ENCODE results near the gene ZXDC.

The ZXDC gene

DNA sequence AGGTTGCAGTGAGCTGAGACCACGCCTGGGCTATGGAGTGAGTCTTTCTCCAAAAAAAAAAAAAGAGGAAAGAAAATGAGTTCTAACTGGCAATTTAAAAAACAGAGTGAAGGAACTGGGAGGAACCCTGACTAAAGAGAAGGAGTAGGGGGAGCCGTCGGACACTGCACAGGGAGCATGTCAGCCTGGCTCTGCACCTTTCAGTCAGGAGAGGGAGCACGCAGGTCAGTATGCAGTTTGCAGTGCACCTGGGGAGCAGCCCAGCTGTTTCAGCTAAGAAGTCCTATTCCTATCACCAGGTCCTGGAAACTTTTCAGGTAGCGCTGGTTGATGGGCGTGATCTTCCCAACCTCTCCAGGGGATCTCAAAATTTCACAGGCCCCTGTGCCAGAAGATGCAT lies 14.9 kb upstream of the ZXDC start:
- no peak for DNase-seq (ENCODE audit: low read depth)

DNA sequence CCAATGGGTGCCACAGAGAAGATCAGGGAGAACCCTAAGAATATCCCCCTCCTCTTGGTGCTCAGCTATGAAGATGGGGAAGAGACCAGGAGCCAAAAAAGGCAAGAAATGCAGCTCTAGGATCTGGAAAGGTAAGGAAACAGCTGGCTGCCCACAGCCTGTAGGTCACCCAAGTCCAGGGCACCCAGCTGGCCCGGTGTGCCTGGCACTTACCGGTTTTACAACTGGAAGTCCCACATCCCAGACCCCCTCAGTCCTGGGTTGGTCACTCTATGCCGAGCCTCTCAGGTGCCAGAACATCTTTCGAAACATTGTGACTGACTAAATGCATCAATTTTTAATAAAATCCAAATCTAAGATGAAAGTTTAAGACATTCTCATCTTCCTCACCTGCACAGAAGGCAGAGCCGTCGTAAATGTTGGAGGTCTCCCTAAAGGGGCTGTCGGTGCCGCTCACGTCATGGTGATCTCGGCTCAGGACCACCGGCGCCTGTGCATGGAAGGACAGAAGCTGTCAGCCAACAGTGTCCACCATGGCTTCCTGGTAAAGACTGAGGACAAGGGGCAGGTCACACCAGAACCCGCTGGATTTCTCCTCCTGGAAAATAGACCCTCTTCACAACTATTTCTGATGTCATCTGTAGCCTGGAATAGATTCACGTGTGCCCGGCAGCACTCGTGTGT lies 13.3 kb upstream of the ZXDC start:
- no peak for DNase-seq (ENCODE audit: low read depth)

DNA sequence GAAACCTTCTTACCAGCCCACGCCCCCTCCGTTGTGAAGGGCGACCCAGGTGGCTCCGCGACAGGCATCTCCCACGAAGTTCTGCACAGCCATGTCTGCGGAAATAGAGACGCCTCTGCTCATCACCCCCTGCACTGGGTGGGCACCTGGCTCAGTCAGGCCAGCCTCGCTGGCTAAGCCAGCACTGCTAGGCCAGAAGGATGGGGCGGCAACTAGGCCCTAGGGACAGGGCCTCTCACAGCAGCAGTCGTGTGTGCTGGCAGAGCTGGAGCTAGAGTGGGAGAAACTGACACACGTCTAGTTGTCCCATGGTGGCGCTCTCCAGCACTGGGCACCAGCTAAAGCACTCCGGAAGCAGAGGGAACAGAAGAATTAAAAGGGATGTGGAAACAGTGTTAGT lies 12.5 kb upstream of the ZXDC start:
- no peak for DNase-seq (ENCODE audit: low read depth)

DNA sequence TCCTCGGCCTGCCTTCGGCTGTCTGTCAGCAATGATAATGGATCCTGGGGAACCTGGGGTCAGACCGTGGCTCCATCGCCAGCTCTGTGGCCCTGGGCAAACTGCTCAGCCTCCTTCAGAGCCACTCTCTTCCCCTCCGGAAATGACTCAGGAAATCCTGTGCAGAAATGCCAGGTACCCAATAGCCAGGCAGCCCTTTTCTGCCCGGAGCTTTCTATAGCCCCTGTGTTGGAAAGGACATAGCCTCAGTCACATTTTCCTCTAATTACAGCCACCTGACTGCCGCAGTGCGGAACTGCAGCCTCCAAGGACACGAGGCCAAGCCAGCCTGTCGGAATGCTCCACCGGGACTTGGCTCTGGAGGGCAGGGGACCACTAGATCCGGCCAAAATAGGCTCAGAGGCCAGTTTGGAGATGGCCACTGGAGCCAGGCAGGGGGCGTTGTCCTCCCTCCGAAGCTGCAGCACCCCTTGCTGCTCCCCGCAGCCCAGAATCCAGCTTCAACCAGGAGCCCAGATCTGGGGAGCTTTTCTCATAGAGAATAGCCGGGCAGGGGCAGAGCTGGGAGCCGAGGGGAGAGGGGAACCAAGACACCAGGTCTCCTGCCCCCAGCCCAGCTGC lies 11.6 kb upstream of the ZXDC start:
- DNase-seq (ENCODE audit: low read depth), result no peak

DNA sequence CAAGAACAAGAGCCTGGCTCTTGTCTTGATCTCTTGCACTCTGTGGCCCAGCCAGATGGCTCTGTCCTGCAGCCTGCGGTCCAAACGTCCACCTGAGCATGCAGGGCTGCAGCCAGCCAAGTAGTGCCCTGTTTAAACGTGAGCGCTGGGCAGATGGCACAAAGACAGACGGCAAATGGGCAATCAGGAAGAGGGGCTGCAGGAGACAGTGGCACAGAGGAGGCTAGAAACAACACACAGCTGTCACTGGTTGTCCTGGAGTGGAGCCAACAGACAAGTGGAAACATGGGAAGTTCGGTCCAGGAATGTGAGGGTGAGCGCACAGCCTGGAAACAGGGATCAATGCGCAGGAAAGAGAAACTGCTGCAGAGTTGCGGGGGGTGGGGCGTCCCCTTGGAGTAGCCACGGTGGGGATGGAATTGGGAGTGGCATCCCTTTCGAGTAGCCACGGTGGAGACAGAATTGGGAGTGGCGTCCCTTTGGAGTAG lies 10.7 kb upstream of the ZXDC start:
- DNase-seq (ENCODE audit: low read depth), result no peak

DNA sequence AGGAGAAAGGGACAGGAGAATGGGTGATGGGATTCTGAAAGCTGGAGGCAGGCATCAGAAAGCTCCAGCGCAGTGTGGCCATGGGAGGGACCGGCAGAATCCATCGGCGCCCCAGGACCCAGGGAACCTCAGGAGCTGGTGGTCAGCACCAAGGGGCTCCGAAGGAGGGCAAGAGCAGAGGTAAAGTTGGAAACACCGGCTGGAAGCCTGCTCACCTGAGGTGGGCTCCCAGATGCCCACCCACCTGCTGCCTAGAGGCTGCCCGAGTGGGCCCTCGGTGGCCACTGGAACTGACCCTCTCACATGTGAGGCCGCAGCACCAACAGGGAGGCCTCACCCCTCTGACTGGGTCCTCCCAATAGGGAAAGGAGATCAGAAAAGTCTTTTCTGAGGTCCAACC lies 10.3 kb upstream of the ZXDC start:
- no peak for DNase-seq (ENCODE audit: low read depth)

DNA sequence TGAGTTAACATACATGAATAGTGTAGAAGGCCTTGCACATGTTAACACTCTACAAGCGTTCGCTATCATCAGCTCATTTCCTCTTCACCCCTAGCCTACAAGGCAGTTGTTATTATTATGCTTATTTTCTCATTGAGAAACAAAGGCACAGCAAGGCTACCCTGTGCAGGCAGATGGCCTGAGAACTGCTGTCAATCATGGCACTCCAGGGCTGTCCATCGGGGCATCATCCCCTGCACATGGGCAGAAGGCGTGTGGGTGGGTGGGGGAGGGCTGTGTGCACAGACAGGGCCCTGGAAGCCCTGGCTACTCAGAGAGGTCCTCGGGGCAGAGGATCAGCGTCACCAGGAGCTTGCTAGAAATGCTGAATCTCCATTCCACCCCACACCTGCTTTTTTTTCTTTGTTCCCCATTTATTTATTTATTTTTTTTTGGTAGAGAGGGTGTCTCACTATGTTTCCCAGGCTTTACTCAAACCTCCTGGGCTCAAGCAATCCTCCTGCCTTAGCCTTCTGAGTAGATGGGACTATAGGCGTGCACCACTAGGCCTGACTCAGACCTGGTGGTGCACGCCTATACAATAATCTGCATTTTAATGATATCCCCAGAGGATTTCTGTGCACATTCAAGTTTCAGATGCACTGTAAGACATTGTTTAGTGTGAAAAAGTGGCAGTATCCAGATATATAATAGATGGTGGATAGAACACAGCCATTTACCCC lies 9.6 kb upstream of the ZXDC start:
- no peak for DNase-seq (ENCODE audit: low read depth)

DNA sequence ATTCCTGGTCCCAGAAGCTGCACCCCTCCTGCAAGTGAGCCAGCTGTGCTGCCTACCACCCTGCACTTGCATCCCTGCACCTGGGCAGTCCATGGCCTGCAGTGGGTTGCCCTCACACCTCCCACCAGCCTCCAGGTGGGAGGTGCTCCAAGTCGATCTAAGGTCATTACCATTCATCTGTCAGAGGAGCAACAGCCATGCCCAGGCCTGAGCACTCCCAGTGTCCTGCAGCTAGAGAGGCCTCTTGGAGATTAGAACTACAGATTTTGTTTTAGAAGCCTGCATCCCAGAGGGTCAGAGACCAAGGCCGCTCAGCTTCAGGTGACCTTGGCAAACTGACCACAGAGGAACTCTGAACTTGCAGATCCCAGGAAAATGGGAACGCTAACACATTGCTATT lies 9.0 kb upstream of the ZXDC start:
- DNase-seq (ENCODE audit: low read depth), result no peak

DNA sequence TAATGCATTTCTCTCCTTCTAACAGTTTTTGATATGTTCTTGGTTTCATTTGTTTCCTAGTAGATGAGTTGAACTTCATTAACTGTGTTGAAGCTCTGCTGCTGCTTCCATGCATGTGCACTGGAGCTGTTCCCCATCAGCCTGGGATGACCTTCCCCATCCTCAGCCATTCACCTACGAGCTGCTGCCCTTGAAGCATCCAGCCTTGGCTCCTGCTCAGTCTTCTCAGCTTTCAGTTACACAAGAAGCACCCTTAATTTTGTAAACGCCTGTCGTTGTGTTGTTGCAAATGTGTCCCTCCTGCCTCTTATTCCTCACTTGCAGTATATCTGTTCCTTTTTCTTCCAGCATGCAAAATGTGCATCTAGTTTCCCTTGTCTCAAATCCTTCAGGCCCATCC lies 8.5 kb upstream of the ZXDC start:
- DNase-seq (ENCODE audit: low read depth), result no peak

DNA sequence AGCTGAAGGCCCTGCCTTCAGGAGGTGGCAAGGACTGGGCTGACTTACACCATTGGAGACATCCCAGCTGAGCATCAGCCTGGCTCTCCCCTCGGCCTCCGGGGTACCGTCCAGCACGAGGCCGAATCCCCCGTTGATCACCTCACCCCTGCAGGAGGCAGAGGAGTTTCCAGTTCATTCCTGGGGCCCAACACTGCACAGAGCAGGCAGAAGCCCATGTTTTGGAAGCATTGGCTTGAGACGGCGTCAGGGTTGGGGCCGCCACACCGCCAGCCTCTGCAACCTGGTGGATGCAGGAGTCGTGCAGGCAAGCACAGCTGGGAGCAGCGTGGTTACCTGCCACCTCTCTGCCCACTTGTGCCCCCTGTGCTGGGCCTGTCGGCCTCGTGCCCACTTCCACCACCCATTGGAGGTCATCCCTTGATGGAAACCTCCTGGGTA lies 7.7 kb upstream of the ZXDC start:
- DNase-seq (ENCODE audit: low read depth), result no peak

DNA sequence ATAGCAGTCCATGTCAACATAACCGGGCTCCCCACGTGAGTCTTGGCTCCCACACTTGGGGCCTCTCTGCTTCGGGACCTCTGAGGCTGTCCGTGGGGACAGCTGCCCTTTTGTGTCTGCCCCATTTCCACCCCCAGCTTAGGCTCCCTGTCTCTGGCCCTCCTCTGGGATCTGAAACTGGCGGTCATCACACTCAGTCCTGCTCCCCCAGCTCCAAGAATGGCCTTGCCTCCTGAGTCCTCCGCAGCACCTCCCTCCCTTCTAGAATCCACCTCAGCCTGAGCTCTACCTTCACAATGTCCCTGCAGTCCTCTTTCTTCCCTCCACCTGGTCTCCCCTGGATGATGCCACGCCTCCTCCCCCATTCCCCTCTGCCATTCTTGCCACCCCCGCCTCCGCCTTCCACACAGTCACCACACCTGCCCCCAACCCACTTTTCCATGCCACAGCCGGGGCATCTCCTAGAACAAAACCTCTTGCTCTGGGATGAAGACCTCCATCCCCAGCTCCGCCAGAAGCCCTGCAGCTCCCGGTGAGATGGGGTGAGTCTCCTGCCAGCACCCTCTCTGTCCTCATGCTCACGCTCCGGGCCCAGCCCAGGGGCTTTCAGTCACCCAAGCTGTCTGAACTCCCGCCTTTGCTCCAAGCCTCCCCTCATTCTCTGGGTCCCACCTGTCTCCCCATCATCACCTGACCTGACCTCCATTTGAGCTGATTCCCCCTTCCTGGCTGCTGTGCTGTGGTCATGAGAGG lies 7.0 kb upstream of the ZXDC start:
- DNase-seq (ENCODE audit: low read depth), result no peak

DNA sequence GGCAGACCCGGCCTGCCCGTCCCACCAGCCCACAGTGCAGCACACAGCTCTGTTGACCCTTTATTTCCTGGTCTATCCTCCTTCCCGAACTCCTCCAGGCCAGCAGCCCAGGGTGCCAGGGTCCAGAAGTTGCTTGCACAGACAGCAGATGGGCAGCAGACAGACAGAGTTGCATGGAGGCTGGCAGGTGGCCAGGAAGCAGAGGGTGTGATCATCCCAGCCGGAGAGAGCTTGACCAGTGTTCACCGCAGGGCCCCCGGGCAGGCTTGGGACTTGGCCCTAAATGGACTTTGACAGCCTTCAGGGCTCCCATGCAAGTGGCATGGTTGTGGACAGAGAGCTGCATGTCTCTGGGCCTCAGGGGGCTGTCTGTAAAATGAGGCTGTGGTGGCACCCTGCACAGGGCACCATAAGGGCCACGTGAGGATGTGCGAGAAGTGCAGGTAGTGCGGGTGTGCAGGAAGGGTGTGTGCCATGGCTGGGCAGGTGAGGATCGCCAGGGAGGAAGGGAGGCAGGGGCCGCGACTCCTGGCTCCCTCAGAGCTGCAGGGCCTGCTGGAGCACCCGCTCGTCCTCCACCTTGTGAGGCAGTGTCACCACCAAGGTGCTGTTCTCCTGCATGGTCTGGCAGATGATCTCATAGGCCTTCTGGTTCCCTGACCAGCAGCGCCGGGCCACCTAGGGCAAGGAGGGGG lies 6.3 kb upstream of the ZXDC start:
- DNase-seq (ENCODE audit: low read depth), result no peak

DNA sequence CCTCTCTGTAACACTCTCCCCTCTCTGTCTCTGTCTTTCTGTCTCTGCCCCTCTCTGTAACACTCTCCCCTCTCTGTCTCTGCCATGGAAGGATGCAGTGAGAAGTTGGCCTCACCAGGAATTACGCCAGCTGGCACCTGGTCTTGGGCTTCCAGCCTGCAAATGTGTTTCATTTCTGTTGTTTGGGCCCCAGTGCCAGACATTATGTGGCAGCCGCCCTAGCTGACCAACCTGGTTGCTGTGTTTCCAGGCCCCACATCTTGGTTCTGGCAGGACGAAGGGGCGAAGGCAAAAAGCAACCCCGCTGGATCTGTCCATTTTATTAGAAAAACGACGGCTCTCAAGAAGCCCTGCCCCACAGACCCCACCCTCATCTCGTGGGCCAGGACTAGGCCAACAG lies 5.2 kb upstream of the ZXDC start:
- no peak for DNase-seq (ENCODE audit: low read depth)

DNA sequence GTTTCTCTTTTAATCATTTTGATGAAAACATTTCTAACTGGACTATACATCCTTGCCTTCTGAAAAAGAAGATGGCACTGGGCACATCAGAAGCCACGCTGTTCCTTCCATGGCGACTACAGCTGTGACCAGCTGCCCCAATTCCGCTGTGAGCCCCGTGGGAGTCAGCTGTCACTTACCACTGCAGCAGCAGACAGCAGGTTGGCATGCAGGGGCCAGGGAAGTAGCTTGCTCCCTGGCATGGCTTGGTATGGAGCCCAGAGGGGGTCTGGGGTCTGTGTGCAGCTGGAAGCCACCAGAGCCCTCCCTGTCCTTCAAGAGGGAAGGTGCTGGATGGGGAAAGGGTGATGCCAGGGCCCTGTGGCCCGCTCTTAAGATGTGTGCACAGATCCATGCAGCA lies 4.5 kb upstream of the ZXDC start:
- DNase-seq (ENCODE audit: low read depth), result no peak

DNA sequence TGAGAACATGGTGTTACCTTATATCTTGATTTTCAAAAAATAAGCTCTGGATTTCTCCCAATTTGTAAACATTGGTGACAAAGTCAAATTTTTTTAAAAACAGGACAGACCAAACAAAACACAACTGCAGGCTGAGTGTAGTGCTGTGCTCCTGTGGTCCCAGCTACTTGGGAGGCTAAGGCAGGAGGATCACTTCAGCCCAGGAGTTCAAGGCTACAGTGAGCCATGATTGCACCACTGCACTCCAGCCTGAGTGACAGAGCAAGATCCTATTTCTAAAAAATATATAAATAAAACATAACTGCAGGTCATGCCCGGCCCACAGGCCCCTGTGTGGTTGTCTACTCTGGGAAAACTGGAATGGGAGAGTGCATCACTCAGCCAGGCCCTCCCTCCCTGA lies 4.0 kb upstream of the ZXDC start:
- no peak for DNase-seq (ENCODE audit: low read depth)

DNA sequence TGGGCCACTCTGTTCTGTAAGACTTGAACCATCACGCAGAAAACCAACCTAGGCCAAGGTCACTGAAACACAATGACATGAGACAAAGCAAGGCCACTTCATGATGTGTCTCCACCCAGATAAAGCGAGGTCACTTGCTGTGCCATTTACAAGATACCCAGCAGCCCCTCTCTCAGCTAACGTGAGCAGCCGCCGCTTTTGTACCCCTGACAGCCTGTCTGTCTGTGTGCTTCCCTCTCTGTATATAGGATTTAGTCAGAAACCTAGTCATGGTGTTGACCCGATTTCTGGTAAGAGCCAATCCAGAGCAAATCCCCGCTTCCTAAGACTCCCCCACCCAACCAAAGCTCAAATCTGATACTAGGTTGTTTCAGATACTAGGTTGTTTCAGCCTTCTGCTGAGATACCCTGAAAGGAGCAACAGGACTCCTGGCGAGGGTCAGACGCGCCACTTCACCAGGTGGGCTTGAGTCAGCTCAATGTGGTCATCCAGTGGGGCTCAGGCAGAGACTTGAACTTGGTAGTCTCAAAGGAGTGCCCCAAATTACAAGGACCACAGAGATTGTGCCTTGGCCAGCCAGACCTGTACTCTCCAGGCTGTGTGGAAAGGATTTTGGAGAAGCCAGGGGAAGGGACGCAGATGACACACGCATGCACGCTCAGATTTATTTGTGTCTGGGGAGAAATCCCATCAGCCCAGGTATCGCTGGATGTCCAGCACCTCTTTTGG lies 3.1 kb upstream of the ZXDC start:
- no peak for DNase-seq (ENCODE audit: low read depth)

DNA sequence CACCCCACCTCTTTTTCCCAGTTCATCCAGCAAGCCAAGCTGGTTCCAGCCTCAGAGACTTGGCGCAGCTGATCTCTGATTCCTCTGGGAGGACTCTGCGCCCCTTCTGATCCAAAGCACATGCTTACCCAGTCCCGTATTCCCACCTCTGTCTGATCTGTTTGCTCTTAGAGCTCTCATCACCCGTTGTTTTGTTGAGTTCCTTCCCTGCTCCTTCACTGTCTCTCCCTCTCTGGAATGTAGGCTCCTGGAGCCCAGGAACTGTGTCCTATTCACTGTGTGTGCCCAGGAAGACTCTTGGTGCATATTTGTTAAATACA lies 1.3 kb upstream of the ZXDC start:
- DNase-seq (ENCODE audit: low read depth), result no peak

DNA sequence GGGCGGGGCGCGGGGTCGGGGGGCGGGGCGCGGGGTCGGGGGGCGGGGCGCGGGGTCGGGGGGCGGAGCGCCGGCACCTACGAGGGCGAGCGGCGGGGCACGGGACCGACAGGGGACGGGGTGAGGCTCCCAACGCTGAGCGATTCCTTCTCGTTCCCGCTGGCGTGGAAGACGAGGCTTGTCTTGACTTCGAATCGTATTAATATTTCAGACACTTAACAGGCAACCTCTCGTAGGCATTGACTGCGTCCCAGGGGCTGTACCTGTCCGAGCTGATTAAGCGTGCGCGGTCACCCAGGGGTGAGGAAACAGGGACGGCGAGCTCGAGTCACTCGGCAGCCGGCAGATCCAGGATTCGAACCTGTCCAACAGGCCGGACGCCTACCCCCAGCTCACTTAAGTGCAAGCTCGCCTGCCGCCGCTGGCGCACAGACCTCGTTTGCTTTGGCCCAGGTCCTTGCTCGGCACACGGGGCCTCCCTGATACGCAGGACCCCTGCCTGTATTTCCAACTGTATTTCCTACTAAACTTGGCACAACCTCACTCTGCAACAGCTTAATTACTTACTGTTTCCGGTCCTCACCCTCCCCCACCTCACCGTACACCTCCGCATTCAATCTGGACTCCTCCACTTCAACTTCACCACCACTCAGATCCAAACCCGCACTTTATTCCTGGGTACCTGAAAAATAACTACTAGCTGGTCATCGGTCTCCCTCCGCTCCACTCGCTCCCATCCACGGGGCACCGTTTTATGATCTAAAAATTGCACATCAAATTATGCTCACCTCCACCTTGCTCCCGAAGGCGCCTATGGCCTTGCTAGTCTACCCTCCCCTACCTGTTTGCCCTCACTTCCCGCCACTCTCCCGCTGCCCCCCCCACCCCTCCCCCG lies 722 bp upstream of the ZXDC start:
- no peak for DNase-seq (ENCODE audit: low read depth)

DNA sequence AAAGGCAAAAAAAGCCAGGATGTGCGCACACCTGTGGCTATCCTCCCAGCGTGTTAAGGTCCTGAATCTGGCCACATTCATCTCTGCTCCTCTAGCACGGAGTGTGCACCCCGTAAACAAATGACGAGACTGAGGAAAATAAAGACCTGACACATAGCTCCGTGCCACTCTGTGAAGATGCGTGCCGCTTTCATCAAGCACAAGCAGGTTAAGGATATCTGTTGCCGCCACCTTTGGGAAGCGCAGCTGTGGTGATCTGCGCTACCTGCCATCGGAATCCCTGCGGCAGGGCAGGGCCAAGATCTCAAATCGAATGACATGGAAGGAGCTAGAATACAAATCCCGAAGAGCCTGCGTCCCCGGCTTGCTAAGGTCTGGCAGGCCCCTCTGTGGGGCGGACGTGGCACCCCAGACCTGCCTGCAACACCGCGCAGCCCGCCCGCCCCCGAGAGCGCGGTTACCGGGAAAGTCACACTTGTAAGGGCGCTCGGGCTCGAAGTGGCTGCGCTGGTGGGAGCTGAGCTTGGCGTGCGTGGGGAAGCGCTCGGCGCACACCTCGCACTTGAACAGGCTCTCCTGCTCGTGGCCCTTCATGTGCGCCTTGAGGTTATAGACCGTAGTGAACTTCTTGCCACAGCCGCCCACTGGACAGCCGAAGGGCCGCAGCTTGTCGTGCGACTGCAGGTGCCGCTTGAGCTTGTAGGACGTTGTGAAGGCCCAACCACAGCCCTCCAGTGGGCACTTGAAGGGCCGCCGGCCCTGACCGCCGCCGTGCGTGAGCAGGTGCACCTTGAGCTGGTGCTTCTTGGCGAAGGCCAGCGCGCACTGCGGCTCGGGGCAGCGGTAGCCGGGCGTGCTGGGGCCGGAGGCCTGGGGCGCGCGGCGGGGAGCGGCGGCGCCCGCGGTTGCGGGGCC lies 936 bp downstream of the ZXDC start:
- DNase-seq (ENCODE audit: low read depth), result peak; percentile 17

Data from activated T-helper 9 cell treated with anti-CD3 and anti-CD28 coated beads, Interleukin-2, amount 50 U/mL, for 16 hours (primary cell).